RWPE1 (cell line): ENCODE measurements around the gene PRKN.
A peak's percentile ranks its signal among the peaks of the same experiment; 100 is the strongest.

Experiments
- CTCF ChIA-PET: fragments of 350-600 bp; sonication (Branson Sonifier 250); formaldehyde crosslinking; extraction: SDS; loops from one replicate; lab custom pipeline; 2021; lab: Yijun Ruan, JAX
- POLR2A ChIA-PET: fragments of 400-600 bp; formaldehyde crosslinking; extraction: SDS; loops from one replicate; lab custom pipeline; 2020; ENCODE audit warnings: antibody characterized with exemption; ENCODE audit not compliant: low non-redundant PET; lab: Yijun Ruan, JAX
- DNase-seq: peaks from one replicate; pipeline ENCODE4 v3.0.0; 2012; ENCODE audit warnings: low spot score
- H3K27ac ChIP-seq: fragments of 450-650 bp; 2 replicates; pipeline ENCODE4 v1.5.1; 2017
- TF ChIP-seq, protein P1 (sequence below): fragments of 450-650 bp; conservative IDR thresholded peaks from 2 replicates; pipeline ENCODE4 v1.5.1; 2017; ENCODE audit warnings: low read depth, mild to moderate bottlenecking

Gene PRKN

GRCh38 chr6:162149786-162150185 lies 577.8 kb downstream of the PRKN start:
- ChIA-PET POLR2A (no interaction called here), CTCF (interaction anchor here (0.5 kb wide), 1 partner anchor 21 kb away, joined by 3 read pairs; no protein-coding TSS in a partner anchor)
- TF ChIP-seq, protein P1, sequence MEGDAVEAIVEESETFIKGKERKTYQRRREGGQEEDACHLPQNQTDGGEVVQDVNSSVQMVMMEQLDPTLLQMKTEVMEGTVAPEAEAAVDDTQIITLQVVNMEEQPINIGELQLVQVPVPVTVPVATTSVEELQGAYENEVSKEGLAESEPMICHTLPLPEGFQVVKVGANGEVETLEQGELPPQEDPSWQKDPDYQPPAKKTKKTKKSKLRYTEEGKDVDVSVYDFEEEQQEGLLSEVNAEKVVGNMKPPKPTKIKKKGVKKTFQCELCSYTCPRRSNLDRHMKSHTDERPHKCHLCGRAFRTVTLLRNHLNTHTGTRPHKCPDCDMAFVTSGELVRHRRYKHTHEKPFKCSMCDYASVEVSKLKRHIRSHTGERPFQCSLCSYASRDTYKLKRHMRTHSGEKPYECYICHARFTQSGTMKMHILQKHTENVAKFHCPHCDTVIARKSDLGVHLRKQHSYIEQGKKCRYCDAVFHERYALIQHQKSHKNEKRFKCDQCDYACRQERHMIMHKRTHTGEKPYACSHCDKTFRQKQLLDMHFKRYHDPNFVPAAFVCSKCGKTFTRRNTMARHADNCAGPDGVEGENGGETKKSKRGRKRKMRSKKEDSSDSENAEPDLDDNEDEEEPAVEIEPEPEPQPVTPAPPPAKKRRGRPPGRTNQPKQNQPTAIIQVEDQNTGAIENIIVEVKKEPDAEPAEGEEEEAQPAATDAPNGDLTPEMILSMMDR = no peak
- DNase-seq = no peak
- H3K27ac ChIP-seq = no peak overlapping the region

DNA sequence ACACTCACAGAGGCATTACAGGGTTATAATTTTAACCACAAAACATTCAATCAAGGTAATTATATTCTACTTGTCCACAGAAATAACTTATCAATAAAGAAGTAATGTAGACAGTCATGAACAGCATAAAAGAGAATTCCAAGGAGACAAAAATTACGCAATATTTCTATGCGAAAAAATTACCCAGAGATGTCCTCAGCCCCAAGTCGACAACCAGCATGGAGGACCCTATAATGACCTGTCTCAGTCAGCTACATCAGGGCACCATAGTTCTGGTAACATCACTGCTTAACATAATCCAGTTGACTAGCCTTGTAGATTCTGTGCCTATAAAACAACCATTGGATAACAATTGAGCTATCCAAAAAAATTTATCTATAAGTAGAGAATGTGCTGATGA lies 579.8 kb downstream of the PRKN start:
- POLR2A ChIA-PET = no interaction called here
- TF ChIP-seq, protein P1 = no peak
- no peak overlapping the region for H3K27ac ChIP-seq
- CTCF ChIA-PET = no interaction called here
- DNase-seq = no peak

DNA sequence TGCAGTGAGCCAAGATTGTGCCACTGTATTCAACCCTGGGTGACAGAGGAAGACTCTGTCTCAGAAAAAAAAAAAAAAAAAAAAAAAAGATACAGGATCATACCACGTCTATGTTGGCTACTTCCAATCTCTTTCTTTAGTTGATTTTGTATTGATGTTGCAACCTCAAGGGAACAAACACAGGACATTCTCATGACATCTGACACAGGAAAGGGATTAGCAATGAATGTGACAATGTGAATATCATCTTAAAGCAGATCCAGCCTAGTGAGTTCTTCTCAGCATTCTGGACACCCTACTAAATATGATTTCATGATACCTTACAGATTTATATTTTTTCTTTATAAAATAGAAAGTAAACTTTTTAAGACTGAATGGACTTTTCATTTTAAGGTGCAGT lies 580.3 kb downstream of the PRKN start:
- TF ChIP-seq, protein P1 = no peak
- no peak overlapping the region for H3K27ac ChIP-seq
- ChIA-PET POLR2A (no interaction called here), CTCF (no interaction called here)
- DNase-seq = no peak

DNA sequence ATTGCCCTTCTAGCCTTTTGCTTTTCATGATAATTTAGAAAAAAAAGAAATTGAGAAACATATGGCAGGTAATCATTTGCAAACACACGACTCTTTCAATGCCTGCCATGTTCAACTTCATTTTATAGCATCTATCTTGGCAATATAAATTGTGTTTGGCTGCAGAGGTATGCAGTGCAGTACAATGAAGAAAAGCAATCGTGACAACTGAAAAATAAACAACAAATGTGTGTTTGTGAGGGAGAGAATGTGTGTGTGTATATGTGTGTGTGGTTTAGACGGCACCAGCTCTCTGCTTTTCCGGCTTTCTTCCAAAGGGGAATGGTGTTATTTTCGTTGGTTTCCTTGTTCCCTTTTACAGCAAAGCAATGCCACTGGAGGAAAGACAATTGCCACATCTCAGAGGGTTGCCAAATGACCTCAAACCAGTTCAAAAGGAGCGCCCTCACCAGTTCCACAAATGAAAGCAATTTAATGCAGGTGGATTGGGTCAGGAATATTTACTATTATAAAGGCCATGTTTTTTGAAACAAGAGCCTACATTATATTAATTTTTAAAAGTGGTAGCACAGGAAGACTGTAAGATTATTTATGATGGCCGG lies 587.2 kb downstream of the PRKN start:
- H3K27ac ChIP-seq = no peak overlapping the region
- CTCF ChIA-PET = interaction anchor here (0.7 kb wide), 1 partner anchor 224 kb away, joined by 4 read pairs; no protein-coding TSS in a partner anchor
- TF ChIP-seq, protein P1 = no peak
- DNase-seq = no peak
- POLR2A ChIA-PET = no interaction called here

- ChIA-PET POLR2A (no interaction called here), CTCF (interaction anchor here (0.5 kb wide), 1 partner anchor 10 kb away, joined by 6 read pairs; no protein-coding TSS in a partner anchor)
- no peak overlapping the region for H3K27ac ChIP-seq
- TF ChIP-seq, protein P1 = no peak
- no peak for DNase-seq
Measured at GRCh38 chr6:162125659-162126058, 601.9 kb downstream of the PRKN start.

GRCh38 chr6:162124710-162125435 lies 602.7 kb downstream of the PRKN start:
- DNase-seq = peak; percentile 9
- ChIA-PET POLR2A (no interaction called here), CTCF (no interaction called here)
- TF ChIP-seq, protein P1 = no peak
- H3K27ac ChIP-seq = no peak overlapping the region
